GM23338 (cell line): ENCODE results near the gene SNRPB2. TPM values are rescaled to one million over a fixed set of nuclear protein-coding genes. Genes with fewer than 3 reads are reported as not detected.

Experiments
- ATAC-seq: fragments of 200-7000 bp; cut with Tn5 transposase; 3 replicates; pipeline ENCODE4 v1.9.1; 2020
- DNase-seq: peaks from one replicate; pipeline ENCODE4 v3.0.0-alpha.2; 2015; ENCODE audit warnings: low spot score
- H2AFZ ChIP-seq: fragments of 200-600 bp; sonication (generic); 2 replicates; pipeline ENCODE4 v1.8.0; 2016; ENCODE audit warnings: antibody characterized with exemption, mild to moderate bottlenecking, moderate library complexity
- H3F3A ChIP-seq: fragments of 200-600 bp; sonication (generic); replicated peaks from 2 replicates; pipeline ENCODE4 v1.8.0; 2017; ENCODE audit warnings: antibody characterized with exemption, mixed run types, low read depth
- H3K27ac ChIP-seq: fragments of 200-600 bp; sonication (generic); 2 replicates; pipeline ENCODE4 v1.6.1; 2016; ENCODE audit warnings: low read depth
- H3K27me3 ChIP-seq: fragments of 200-600 bp; sonication (generic); 2 replicates; pipeline ENCODE4 v1.8.0; 2016; ENCODE audit warnings: mild to moderate bottlenecking, mixed run types, moderate library complexity; ENCODE audit not compliant: insufficient read depth
- H3K36me3 ChIP-seq: fragments of 200-600 bp; sonication (generic); 2 replicates; pipeline ENCODE4 v1.8.0; 2016; ENCODE audit warnings: mild to moderate bottlenecking; ENCODE audit not compliant: insufficient read depth
- H3K4me1 ChIP-seq: fragments of 200-600 bp; sonication (generic); 2 replicates; pipeline ENCODE4 v1.8.0; 2016; ENCODE audit warnings: mild to moderate bottlenecking, moderate library complexity; ENCODE audit not compliant: insufficient read depth
- H3K4me2 ChIP-seq: fragments of 200-600 bp; sonication (generic); 2 replicates; pipeline ENCODE4 v1.7.1; 2017; ENCODE audit warnings: mixed run types
- H3K4me3 ChIP-seq: fragments of 200-600 bp; sonication (generic); 2 replicates; pipeline ENCODE4 v1.6.1; 2016; ENCODE audit warnings: mixed run types
- H3K79me2 ChIP-seq: fragments of 200-600 bp; sonication (generic); replicated peaks from 2 replicates; pipeline ENCODE4 v1.8.0; 2017; ENCODE audit warnings: mild to moderate bottlenecking; ENCODE audit not compliant: insufficient read depth
- H3K9me2 ChIP-seq: fragments of 200-600 bp; sonication (generic); 2 replicates; pipeline ENCODE4 v1.8.0; 2017; ENCODE audit not compliant: insufficient read depth
- H4K20me1 ChIP-seq: fragments of 200-600 bp; sonication (generic); replicated peaks from 2 replicates; pipeline ENCODE4 v1.8.0; 2017; ENCODE audit warnings: mild to moderate bottlenecking; ENCODE audit not compliant: insufficient read depth
- H3K27ac Mint-ChIP-seq: 2 replicates; pipeline ENCODE4 v1.8.0; 2020; ENCODE audit warnings: inconsistent platforms, mild to moderate bottlenecking, moderate library complexity, mixed read lengths
- H3K27me3 Mint-ChIP-seq: 3 replicates; pipeline ENCODE4 v1.8.0; 2022; ENCODE audit warnings: low read depth, mild to moderate bottlenecking, moderate library complexity, mixed read lengths, inconsistent platforms; ENCODE audit not compliant: insufficient read depth, poor library complexity
- H3K36me3 Mint-ChIP-seq: 3 replicates; pipeline ENCODE4 v1.8.0; 2021; ENCODE audit warnings: low read depth, mild to moderate bottlenecking, inconsistent platforms, moderate library complexity, mixed read lengths
- H3K4me1 Mint-ChIP-seq: 3 replicates; pipeline ENCODE4 v1.8.0; 2020; ENCODE audit warnings: mild to moderate bottlenecking, inconsistent platforms, mixed read lengths
- H3K4me3 Mint-ChIP-seq: 3 replicates; pipeline ENCODE4 v1.8.0; 2021; ENCODE audit warnings: moderate library complexity, mild to moderate bottlenecking, inconsistent platforms, mixed read lengths
- H3K9me3 Mint-ChIP-seq: 3 replicates; pipeline ENCODE4 v1.8.0; 2020; ENCODE audit warnings: moderate library complexity, mild to moderate bottlenecking, inconsistent platforms, mixed read lengths
- CREB1 ChIP-seq: fragments of 250-450 bp; sonication (Bioruptor Pico); IDR thresholded peaks from 2 replicates; pipeline ENCODE4 v1.5.0; 2020; ENCODE audit warnings: low read depth, mild to moderate bottlenecking, moderate library complexity
- EZH2phosphoT487 ChIP-seq: fragments of 200-600 bp; sonication (generic); IDR thresholded peaks from one replicate; pipeline ENCODE4 v1.8.1; 2018; ENCODE audit warnings: antibody characterized with exemption; ENCODE audit not compliant: unreplicated experiment
- JUNB ChIP-seq: IDR thresholded peaks from one replicate; pipeline ENCODE4 v1.6.1; 2016; ENCODE audit warnings: antibody characterized with exemption; ENCODE audit not compliant: unreplicated experiment
- NANOG ChIP-seq: IDR thresholded peaks from 2 replicates; pipeline ENCODE4 v1.6.1; 2016; ENCODE audit warnings: antibody characterized with exemption, borderline replicate concordance
- POLR2AphosphoS5 ChIP-seq: IDR thresholded peaks from 2 replicates; pipeline ENCODE4 v1.6.1; 2016; ENCODE audit warnings: antibody characterized with exemption, low read depth
- REST ChIP-seq: IDR thresholded peaks from one replicate; pipeline ENCODE4 v1.6.1; 2018; ENCODE audit warnings: antibody characterized with exemption; ENCODE audit not compliant: unreplicated experiment
- STAT1 ChIP-seq: IDR thresholded peaks from one replicate; pipeline ENCODE4 v1.6.1; 2016; ENCODE audit warnings: antibody characterized with exemption; ENCODE audit not compliant: unreplicated experiment
- ZNF114 ChIP-seq: fragments of 250-450 bp; sonication (Bioruptor Pico); IDR thresholded peaks from 2 replicates; pipeline ENCODE4 v1.5.0; 2020; ENCODE audit warnings: mild to moderate bottlenecking, moderate library complexity
- ZNF331 ChIP-seq: fragments of 250-450 bp; sonication (Bioruptor Pico); IDR thresholded peaks from 2 replicates; pipeline ENCODE4 v1.5.0; 2020; ENCODE audit warnings: low read depth, mild to moderate bottlenecking, moderate library complexity
- polyA plus RNA-seq: library from polyadenylated mRNA; unstranded; fragments of >200 nt; fragmentation: Nextera tagmentation; extraction: Ambion mirVana; gene quantifications from 2 replicates; pipeline ENCODE4 v1.2.1, GENCODE V29; 2016
- total RNA-seq: library from RNA; depleted of rRNA; stranded (reverse); fragments of >200 nt; shearing (Covaris generic); gene quantifications from 2 replicates; pipeline ENCODE4 v1.2.3, GENCODE V29; 2014
- TF ChIP-seq, protein P1 (sequence below), 2 experiments: fragments of 200-600 bp in 1 of 2; sonication (generic) in 1 of 2; conservative IDR thresholded peaks; 2 replicates each; pipeline versions ENCODE4 v1.5.1 to v1.6.1; 2016 to 2017; ENCODE audit warnings: antibody characterized with exemption in 2 of 2, low read depth in 2 of 2, mild to moderate bottlenecking in 2 of 2, moderate library complexity in 1 of 2
- TF ChIP-seq, protein P2 (sequence below): IDR thresholded peaks from 2 replicates; pipeline ENCODE4 v1.6.1; 2016; ENCODE audit warnings: antibody characterized with exemption
- TF ChIP-seq, protein P3 (sequence below): fragments of 250-450 bp; sonication (Bioruptor Pico); IDR thresholded peaks from 2 replicates; pipeline ENCODE4 v1.5.0; 2020; ENCODE audit warnings: mild to moderate bottlenecking, moderate library complexity

The SNRPB2 gene
- total and polyA plus RNA-seq, 2 experiments from 2014 or later, result 94.9 to 377 TPM

DNA sequence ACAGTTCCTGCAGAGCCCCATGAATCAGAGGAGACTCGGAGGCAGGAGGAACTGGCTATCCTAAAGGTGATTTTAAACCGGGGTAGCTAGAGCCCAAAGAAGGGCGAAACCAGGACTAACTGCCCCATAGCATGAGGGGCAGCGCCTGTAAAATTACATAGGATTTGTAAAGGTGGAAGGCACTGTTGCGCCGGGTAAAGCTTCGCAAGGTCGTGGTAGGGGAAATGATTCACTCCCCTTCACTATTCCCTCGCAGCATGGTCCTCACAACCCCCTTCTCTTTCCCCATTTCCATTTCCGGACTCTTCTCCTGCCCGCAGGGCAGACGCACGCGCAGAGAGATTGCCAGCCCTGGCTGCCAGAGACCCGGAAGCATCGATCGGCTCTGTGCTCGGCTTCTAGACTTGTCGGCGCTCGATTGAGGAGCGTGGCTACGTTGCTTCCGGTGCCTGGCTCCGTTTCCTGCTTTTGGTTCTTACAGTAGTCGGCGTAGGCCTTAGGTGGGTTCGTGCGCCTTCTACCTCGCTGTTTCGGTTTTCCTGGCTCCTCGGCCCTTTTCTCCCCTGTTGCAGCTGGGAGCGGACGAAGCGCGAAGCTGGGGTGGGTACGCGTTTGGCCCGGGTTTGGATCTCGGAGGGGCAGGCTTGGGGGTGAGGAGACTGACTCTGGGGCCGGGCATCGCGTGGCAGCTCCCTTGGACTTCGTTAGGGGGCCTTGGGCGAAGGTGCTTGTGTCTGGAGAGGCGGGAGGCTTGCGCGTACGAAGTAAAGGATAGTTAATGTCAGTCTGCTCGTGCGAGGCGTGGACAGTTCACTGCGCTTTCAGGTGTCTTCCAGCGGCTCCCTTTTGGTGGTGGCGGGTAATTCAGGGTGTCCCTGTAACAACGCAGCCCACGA, at the start of gene SNRPB2 (continued):
- TF ChIP-seq NANOG, result peak; percentile 9; the same call in 1 of the 2 replicates

- Mint-ChIP-seq H3K27ac (no peak overlapping the region), H3K4me1 (0 out of 3 replicates have a peak, but pooled peaks cover 4% of the 10 kb centered on the region), H3K4me3 (no peak overlapping the region), H3K36me3 (no peaks in the 10 kb centered on the region), H3K27me3 (peaks cover 1% of the 10 kb centered on the region), H3K9me3 (no peaks in the 10 kb centered on the region; the same call in 2 of the 3 replicates)
- Histone ChIP-seq H3K4me2 (no peak overlapping the region), H3F3A (no peaks in the 10 kb centered on the region), H3K27me3 (no peaks in the 10 kb centered on the region), H4K20me1 (no peaks in the 10 kb centered on the region), H3K4me3 (no peak overlapping the region), H3K4me1 (no peaks in the 10 kb centered on the region), H3K79me2 (no peaks in the 10 kb centered on the region), H2AFZ (no peak overlapping the region), H3K27ac (no peak overlapping the region), H3K9me2 (0 out of 2 replicates have a peak, but pooled peaks cover 19% of the 10 kb centered on the region), H3K36me3 (no peaks in the 10 kb centered on the region)
- ATAC-seq (no peak), DNase-seq (no peak)
- TF ChIP-seq, protein P1, sequence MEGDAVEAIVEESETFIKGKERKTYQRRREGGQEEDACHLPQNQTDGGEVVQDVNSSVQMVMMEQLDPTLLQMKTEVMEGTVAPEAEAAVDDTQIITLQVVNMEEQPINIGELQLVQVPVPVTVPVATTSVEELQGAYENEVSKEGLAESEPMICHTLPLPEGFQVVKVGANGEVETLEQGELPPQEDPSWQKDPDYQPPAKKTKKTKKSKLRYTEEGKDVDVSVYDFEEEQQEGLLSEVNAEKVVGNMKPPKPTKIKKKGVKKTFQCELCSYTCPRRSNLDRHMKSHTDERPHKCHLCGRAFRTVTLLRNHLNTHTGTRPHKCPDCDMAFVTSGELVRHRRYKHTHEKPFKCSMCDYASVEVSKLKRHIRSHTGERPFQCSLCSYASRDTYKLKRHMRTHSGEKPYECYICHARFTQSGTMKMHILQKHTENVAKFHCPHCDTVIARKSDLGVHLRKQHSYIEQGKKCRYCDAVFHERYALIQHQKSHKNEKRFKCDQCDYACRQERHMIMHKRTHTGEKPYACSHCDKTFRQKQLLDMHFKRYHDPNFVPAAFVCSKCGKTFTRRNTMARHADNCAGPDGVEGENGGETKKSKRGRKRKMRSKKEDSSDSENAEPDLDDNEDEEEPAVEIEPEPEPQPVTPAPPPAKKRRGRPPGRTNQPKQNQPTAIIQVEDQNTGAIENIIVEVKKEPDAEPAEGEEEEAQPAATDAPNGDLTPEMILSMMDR (conservative IDR thresholded peaks at IDR 0.05; ENCODE audit: low read depth in 2 of 2), result no peak
- TF ChIP-seq ZNF331 (CRISPR knock-in tag), result no peak
- no peak for TF ChIP-seq STAT1
- TF ChIP-seq NANOG, result no peak
- no peak for TF ChIP-seq POLR2AphosphoS5
- TF ChIP-seq JUNB, result no peak
- TF ChIP-seq EZH2phosphoT487, result no peak
- TF ChIP-seq CREB1 (CRISPR knock-in tag), result no peak
- TF ChIP-seq, protein P2, sequence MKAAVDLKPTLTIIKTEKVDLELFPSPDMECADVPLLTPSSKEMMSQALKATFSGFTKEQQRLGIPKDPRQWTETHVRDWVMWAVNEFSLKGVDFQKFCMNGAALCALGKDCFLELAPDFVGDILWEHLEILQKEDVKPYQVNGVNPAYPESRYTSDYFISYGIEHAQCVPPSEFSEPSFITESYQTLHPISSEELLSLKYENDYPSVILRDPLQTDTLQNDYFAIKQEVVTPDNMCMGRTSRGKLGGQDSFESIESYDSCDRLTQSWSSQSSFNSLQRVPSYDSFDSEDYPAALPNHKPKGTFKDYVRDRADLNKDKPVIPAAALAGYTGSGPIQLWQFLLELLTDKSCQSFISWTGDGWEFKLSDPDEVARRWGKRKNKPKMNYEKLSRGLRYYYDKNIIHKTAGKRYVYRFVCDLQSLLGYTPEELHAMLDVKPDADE, result no peak
- TF ChIP-seq REST, result no peak
- TF ChIP-seq ZNF114 (CRISPR knock-in tag), result no peak
- TF ChIP-seq, protein P3, sequence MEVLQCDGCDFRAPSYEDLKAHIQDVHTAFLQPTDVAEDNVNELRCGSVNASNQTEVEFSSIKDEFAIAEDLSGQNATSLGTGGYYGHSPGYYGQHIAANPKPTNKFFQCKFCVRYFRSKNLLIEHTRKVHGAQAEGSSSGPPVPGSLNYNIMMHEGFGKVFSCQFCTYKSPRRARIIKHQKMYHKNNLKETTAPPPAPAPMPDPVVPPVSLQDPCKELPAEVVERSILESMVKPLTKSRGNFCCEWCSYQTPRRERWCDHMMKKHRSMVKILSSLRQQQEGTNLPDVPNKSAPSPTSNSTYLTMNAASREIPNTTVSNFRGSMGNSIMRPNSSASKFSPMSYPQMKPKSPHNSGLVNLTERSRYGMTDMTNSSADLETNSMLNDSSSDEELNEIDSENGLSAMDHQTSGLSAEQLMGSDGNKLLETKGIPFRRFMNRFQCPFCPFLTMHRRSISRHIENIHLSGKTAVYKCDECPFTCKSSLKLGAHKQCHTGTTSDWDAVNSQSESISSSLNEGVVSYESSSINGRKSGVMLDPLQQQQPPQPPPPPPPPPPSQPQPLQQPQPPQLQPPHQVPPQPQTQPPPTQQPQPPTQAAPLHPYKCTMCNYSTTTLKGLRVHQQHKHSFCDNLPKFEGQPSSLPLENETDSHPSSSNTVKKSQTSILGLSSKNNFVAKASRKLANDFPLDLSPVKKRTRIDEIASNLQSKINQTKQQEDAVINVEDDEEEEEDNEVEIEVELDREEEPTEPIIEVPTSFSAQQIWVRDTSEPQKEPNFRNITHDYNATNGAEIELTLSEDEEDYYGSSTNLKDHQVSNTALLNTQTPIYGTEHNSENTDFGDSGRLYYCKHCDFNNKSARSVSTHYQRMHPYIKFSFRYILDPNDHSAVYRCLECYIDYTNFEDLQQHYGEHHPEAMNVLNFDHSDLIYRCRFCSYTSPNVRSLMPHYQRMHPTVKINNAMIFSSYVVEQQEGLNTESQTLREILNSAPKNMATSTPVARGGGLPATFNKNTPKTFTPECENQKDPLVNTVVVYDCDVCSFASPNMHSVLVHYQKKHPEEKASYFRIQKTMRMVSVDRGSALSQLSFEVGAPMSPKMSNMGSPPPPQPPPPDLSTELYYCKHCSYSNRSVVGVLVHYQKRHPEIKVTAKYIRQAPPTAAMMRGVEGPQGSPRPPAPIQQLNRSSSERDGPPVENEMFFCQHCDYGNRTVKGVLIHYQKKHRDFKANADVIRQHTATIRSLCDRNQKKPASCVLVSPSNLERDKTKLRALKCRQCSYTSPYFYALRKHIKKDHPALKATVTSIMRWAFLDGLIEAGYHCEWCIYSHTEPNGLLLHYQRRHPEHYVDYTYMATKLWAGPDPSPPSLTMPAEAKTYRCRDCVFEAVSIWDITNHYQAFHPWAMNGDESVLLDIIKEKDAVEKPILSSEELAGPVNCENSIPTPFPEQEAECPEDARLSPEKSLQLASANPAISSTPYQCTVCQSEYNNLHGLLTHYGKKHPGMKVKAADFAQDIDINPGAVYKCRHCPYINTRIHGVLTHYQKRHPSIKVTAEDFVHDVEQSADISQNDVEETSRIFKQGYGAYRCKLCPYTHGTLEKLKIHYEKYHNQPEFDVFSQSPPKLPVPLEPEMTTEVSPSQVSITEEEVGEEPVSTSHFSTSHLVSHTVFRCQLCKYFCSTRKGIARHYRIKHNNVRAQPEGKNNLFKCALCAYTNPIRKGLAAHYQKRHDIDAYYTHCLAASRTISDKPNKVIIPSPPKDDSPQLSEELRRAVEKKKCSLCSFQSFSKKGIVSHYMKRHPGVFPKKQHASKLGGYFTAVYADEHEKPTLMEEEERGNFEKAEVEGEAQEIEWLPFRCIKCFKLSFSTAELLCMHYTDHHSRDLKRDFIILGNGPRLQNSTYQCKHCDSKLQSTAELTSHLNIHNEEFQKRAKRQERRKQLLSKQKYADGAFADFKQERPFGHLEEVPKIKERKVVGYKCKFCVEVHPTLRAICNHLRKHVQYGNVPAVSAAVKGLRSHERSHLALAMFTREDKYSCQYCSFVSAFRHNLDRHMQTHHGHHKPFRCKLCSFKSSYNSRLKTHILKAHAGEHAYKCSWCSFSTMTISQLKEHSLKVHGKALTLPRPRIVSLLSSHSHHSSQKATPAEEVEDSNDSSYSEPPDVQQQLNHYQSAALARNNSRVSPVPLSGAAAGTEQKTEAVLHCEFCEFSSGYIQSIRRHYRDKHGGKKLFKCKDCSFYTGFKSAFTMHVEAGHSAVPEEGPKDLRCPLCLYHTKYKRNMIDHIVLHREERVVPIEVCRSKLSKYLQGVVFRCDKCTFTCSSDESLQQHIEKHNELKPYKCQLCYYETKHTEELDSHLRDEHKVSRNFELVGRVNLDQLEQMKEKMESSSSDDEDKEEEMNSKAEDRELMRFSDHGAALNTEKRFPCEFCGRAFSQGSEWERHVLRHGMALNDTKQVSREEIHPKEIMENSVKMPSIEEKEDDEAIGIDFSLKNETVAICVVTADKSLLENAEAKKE (CRISPR knock-in tag), result no peak
Measured at GRCh38 chr20:16684416-16684815, 45.4 kb upstream of the SNRPB2 start.
